T-helper 2 cell (primary cell): Measurements from ENCODE around the gene DSCAML1.

Experiments used
- DNase-seq, 5 experiments: peaks; one replicate each; pipeline versions ENCODE4 v3.0.0 to v3.0.0-alpha.2; 2012 to 2022

Gene DSCAML1

DNA sequence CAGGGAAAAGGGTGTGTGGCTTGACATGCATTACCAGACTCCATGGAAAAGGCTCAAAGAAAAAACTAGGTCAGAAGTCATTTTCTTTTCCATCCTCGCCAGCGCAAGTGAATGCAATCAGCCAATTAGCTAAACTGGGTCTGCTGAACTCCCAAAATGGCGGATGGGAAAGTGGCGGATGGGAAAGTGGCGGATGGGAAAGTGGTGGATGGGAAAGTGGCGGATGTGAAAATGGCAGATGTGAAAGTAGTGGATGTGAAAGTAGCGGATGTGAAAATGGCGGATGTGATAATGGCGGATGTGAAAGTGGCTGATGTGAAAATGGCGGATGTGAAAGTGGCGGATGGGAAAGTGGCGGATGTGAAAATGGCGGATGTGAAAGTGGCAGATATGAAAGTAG is 311.0 kb downstream of the DSCAML1 start:
- no peak for DNase-seq

DNA sequence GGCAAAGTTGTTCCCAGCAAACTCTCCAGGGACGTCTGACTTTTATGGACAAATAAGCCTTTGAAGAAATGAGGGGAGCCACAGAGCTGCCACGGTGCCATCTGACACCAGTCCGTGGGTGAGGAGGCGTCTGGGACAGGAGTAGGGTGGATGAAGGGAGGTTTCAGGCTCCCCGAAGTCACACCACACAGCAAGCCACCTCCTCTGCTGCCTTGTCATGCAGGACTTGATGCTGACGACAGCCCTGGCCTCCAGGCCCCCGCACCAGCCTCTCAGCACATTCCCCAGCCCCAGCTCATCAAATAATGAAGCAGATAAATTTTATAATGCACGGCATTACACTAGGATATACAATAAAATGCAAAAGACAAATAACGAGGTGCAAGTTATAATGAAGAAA is 312.9 kb downstream of the DSCAML1 start:
- DNase-seq, result no peak

DNA sequence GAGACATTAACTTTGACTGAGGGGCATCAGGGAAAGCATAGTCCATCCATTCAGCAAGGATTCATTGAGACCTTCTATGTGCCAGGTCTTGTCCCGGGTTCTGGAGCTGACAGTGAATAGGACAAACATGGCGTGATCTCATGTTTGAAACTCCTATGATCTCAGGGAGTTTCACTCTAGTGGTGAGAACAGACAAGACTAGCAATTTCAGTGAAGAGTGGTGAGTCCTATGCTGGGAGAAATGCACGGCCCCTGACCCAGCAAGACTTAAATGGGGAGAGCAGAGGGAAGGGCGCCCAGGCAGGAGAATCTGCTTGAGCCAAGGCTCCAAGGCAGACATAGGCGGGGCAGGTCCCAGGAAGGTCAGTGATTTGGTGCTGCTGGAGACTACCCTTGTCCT is 313.6 kb downstream of the DSCAML1 start:
- no peak for DNase-seq

DNA sequence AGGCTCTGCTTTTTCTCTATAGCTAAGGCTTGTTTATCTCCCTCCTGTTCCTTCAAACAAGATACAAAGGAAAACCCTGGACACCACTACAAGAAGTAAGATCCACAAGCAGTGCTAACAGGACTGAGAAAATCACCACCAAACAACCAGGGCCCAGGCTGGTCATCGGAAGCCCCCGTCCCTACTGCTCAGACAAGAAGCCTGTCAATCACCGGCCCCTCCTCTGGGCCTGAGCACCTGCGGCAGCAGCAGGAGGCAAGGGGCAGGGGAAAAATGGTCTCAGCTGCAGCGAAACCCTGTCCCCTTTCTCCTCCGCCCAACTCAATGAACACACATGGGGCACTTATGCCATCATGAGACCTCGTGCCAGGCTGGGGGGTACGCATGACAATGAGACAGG is 314.1 kb downstream of the DSCAML1 start:
- no peak for DNase-seq

DNA sequence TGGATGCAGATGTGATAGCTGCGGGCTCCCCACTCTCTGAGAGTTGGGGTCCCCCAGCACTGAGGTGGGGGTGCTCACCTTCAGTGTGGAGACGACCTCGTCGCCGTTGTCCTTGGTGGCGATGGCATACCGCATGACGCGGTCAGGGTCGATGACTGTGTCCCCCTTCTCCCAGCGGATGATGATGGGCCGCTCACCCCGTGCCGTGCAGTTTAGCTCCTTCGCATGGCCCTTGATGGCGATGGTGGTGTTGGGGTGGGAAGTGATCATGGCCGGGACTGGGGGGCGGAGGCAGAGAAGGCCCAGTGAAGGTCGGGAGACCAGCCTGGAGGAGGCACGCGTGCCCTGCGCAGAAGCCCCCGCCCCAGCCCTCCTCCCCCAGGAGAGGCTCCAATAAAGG is 315.1 kb downstream of the DSCAML1 start:
- DNase-seq, result no peak

DNA sequence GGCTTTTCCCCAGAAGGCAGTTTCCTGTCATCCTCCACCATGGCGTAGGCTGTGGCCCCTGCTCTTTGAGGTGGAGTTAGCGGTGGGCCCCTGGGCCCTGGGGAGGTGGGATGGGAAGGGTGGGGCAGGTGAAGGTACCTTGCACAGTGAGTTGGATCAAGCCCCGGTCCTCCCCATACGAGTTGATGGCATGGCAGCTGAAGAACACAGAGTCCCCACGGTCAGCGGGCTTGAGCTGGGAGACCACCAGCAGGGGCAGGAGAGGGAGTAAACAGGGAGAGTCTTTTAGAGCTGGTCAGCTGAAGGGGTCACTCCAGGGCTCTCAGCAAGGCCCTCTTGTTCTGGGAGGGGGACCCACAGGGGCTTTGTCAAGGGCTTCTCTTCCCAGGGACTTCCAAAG is 316.0 kb downstream of the DSCAML1 start:
- no peak for DNase-seq

DNA sequence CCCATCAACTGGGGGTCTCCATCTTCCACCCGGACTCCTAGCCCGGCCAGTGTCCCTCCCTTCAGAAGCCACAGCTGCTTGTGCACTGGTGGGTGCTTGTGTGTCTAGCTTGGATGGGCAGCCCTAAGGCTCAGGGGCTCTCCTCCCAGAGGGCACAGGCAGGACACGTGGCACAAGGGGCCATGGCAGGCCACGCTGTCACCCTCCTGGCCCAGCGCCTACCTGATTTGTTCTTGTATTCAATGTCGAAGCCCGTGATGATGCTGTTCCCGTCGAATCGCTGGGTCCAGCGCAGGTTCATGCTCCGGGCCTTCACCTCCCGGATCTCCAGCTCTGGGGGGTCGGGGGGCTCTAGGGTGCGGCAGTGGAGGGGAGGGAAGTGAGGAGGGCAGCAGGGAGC is 316.8 kb downstream of the DSCAML1 start:
- no peak for DNase-seq

DNA sequence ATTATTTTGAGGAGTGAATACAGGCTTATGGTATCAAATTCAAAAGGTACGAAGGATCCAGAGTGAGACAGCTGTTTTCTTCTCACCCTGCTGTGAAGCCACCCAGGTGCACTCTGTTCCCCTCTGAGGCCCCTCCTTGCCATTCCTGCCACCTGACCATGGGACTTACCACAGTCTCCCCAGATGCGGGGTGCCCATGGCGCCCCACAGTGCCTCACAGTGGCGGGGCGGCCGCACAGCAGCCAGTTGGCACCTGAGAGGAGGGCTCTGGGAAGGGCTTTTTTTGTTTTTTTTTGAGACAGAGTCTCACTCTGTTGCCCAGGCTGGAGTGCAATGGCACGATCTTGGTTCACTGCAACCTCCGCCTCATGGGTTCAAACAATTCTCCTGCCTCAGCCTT is 317.6 kb downstream of the DSCAML1 start:
- DNase-seq, result peak in 1 of 5 experiments; percentile 19

DNA sequence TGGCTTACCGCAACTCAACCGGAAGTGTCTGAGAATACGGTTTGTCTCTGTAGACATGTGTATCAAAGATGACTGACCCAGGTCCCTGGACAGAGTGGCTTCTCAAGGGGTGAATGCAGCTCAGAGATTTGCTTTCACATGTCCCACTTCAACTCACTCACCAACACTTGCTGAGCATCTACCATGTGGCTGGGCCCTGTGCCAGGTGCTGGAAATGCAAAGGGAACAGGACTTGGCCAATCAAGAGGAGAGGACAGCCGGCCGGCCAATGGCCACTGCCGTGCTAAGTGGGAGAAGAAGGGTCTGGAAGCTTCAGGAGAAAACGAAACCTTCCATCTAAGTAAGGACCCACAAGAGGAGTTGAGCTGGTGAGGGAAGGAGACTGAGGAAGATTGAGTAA is 318.1 kb downstream of the DSCAML1 start:
- DNase-seq, result no peak

DNA sequence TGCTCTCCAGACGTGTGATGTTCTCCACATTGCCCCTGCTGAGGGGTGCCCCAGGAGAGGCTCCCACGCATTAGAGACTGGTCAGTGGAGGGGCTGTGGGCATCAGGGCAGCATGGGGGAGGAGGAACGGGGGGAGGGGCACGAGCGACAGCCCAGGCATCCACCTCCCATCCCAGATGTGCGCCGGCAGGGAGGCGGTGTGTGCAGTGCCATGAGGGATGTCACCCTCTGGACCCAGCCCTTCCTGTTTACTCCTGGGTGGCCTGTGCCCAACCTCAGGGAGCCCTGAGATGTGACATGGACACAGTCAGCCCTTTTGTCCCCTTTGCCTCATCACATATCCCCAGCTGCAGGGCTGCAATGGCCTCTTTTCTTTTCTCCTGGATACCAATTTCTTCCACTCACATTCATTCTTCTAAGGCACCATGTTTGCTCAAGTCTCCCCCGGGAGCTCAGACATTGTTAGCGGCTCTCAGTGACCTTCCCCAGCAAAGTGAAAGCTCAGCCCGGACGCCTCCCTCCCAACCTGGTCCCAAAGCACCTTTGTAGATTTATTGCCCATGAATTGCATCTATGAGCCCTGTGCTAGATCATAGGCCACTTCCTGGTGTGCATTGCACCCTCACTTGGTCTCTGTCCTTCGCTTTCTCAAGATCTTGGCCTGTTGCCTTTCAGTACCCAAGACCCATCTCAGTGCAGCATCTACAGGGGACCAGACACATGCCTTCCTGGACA is 318.7 kb downstream of the DSCAML1 start:
- DNase-seq, result no peak

DNA sequence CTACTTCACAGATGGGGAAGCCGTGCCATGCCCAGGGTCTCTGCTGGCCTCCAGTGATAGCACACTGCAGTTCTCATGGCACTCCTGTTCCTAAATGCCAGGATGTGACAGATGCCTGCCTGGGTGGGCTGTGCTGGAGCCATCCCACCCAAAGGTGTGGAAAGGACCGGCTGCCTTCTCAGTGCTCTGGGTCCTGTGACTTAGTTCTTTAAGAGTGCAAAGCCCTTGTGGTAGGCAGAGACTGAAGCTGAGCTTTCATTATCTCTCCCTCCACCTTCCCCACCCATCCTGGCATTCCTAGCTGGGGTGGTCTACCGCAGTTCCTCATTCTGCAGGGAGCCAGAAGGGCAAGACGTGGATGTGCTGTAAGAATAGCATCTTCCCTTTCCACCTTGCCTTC is 319.3 kb downstream of the DSCAML1 start:
- DNase-seq, result no peak

DNA sequence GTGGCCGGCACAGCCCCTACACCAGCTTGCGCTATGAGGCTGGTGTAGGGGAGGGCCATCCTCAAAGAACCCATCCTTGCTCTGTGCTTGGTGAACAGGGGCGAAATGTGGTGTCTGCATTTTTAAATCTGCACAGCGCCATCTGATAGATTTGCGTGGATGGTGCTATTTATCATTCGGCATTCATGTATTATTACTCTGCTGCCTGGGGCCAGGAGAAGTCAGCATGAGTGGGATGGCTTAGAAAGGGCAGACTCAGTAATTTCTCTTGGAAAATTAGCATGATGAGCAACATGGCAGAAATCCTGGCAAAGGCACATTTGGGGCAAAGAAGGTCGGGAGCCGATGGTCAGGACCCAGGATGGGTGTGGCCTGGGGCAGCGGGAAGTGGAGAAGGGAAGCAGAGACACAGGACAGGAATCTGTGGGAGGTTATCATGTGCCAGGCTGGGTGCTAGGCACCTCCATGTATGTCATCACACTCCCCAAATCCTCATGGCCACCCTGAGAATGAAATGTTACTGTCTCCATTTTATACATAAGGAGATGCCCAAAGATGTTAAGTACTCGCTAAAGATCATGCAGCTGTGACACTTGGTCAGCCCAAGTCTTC is 320.4 kb downstream of the DSCAML1 start:
- DNase-seq, result no peak

DNA sequence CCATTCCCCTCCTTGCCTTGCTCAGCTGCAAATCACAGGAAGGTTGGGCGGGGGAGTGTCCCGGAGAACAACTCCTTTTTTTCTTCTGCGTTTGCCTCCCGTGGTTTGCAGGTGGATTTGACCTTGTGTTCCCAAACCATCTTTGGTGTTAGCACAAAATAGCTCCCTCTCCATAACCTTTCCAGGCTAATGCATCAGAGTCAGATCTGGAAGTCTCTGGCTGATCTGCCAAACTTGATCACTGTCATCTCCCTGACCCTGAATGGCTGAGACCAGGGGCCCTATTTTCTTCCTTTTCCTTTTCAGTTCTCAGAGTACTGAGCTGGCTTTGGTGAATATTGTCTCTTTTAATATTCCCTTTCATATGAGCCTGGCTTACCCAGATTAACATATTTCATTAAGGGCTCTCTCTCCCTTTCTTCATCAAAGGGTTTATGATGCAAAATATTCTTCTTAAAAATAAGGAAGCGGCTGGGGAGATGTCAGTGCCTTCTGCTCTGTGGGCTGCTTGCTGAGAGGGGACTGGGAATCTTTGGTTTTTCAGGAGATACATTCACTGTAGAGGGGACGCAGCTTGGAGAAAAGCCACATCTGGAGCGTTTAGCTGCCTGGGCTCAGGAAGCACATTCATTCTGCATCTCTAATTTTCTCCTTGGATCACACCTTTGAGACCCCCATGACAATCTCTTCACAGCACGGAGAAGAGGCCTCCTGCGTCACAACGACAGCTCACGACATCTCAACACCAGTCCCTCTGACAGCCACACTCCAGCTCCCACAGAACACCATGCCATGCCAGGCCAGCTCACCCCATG is 321.1 kb downstream of the DSCAML1 start:
- no peak for DNase-seq

DNA sequence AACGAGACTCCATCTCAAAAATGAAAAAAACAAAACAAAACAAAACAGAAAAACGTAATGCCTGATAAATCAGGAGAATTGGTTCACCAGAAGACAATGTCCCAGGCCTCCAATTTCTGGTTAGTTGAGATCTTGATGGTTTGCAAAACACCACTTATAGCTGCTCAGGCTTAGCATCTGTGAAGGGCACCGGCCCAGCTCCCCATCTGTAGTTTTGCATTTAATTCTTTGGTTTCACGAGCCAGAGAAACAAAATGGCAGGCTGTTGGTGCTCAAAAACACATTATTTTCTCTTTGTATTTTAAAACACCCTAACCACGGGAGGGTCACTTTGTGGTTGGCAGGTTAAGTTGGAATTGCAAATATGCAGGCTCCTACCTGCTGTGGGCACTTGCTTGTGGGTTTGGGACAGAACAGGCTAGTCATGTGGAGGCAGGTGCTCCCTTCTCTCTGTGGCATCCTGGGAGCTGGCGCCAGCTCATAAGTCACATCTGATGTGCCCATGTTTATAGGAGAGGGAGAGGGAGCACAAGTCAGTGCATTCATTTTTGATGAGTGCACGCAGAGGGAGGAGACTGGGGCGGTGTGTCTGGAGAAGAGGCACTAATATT is 323.4 kb downstream of the DSCAML1 start:
- no peak for DNase-seq

DNA sequence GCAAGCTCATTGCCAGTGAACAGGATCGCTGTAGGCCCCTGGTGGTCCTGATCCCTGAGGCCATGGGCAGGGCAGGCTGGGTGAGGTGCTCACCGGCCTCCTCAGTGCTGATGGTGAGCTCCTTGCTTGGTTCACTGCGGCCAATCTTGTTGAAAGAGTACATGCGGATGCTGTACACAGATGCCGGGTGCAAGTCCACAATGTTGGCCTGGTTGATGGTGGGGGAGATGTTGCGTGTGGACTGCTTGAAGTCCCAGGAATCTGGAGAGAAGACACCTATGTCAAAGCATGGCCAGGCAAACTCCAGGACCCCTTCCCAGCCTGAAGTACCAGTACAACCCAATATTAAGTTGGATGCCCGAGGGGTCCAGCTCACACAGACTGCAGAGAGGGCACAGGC is 325.2 kb downstream of the DSCAML1 start:
- DNase-seq, result no peak

DNA sequence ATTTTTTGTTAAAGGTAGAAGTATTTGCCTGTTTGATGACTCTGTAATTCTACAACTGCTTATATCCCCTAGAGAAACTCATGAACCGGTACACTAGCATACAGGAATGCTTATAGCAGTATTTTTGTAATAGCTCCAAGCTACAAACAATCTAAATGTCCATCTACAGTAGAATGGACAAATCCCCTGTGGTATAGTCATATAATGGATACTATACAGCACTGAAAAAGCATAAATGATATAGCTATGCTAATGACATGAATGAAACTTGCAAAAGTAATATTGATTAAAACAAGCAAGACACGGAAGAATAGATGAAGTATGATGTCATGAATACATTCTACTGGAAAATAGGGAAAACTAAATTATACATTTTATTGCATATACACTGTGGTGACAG is 326.4 kb downstream of the DSCAML1 start:
- DNase-seq, result no peak

DNA sequence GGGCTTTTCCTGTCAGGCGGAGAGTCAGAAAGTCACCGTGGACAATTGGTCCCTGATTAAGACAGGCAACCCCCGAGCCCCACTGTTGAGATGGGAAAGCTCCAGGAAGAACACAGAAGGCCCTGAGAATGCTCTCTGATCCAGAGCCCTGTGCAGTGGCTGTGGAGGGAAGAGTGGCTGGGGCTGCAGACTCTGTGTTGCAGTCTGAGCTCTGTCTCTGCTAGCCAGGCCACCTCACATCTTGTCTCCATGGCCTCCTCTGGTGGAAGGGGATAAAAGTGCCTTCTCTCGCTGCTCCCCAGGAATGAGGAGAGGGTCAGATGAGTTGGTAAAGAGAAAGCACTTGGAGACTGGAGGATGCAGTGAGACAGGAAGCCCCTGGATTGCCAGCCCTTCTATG is 328.1 kb downstream of the DSCAML1 start:
- DNase-seq, result peak in 1 of 5 experiments; percentile 12

DNA sequence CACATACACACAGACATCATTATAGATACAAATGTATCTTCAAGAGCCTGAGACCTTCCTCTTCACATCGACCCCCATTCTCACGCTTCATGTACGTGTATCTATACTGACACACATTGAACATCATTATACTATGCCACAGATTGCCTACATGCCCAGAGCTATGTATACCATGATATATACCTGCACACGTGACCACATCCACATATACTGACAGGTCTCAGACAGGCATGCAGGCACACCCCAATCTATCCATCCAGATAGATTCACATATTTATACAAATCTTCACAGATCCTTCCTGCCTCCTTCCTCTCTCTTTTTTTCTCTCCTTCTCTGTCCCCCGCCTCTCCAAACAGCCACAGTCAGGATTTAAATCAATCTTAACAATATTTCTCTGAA is 329.2 kb downstream of the DSCAML1 start:
- DNase-seq, result no peak

DNA sequence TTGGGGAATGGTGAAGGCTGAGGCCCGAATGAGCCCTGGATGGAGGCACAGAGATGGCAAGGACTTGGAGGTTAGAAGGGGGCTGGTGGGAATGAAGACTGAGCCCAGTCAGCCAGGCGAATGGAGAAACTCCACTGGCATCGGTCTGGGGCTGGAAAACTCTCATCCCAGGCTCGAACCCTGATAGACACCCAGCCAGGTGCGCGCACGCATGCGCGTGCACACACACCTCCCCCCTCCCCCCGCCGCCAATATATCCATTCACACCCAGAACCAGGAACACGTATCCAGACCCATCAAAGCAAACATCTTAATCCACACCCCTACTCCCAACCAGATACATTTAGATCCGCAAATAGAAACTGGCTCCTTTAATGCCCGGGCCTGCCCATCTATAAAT is 330.1 kb downstream of the DSCAML1 start:
- no peak for DNase-seq

DNA sequence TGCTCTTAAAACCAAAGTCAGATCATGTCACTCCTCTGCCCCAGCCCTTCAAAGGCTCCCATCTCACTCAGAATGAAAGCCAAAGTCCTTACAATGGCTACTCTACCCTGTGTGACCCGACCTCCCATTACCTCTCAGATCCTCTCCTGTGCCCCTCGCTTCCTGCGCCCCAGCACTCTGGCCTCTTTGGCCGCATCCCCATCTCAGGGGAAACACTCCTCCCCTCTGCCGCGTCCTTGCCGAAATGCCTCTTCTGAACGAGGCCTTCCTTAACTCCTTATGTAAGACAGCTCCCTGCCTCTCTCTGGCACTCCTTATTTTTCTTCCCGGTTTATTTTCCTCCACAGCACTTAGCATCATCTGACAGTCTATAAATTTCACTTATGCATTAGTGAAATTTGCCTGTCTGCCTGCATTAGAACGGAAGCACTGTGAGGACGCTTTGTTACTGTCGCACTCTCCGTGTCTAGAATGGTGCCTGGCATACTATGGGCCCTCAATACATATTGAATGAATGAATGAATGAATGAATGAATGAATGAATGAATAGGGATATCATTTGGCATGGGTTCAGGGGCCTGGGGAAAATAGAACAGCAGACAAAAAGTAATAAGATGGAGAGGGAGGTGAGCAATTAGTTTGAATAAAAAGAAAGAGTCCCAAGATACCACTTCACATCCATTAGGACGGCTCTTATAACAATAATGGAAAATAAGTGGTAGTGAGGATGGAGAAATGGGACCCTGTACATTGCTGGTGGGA is 331.6 kb downstream of the DSCAML1 start:
- no peak for DNase-seq

DNA sequence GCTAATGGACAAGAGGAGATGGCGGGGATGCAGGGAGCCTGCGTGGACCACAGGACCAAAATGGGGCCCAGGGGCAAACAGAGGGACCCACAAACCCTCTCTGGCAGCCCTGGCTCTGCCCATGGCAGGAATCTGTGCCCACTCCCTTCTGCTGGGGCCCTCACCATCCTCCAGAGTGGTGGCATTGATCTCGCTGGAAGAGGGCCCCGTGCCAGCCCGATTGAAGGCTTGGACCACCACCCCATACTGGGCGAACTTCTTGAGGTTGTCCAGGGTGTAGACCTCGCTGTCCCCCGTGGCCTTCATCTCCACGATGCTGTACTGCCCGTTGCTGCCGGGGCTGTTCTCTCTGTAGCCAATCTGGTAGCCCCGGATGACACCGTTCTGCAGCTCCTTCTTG is 332.2 kb downstream of the DSCAML1 start:
- DNase-seq, result no peak

DNA sequence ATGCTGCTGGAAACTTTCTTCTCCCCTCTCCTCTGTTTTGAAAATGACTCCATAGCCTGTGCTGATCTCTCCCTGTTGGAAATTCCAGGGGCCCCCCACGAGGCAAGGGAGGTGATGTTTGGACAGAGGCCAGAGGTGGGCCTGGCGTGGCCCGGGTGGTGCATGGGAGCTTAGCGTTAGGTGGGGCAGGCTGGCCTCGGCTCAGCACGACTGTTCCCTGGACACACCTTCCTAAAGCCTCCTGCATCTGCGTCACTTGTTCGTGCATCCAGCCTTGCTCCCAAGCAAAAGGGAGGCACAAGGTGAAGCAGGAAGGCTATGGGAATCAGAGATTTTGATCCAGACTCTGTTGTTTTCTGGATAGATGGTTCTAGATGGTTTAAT is 334.2 kb downstream of the DSCAML1 start:
- no peak for DNase-seq
